GM12892 (cell line): ENCODE results near the gene PIP4K2A.

ENCODE experiments used
- POLR2A ChIP-seq: IDR thresholded peaks from 2 replicates; pipeline ENCODE4 v1.6.1; 2011; ENCODE audit warnings: low read depth, low read length, control low read depth
- POLR2AphosphoS5 ChIP-seq: IDR thresholded peaks from 2 replicates; pipeline ENCODE4 v1.6.1; 2011; ENCODE audit warnings: low read depth, low read length, control low read depth
- TAF1 ChIP-seq: IDR thresholded peaks from 2 replicates; pipeline ENCODE4 v1.6.1; 2011; ENCODE audit warnings: low read depth, mild to moderate bottlenecking, control low read depth, low read length, borderline replicate concordance

GRCh38 chr10:22651276-22651980, 63.0 kb downstream of the PIP4K2A start:
- TF ChIP-seq POLR2A (no peak), TAF1 (no peak), POLR2AphosphoS5 (no peak)
